ENCODE data around the gene RNLS. TPM values are rescaled to one million over a fixed set of nuclear protein-coding genes. Genes with fewer than 3 reads are reported as not detected.

Gene RNLS
- total RNA-seq, 3 donors from 2014 or later (not counting 1 experiment from before 2014, with no cell fraction given) = 4.0 to 6.8 (median 4.4) TPM

- Mint-ChIP-seq H3K27me3 (ENCODE audit: low read depth in 2 of 2) (no peaks in the 10 kb centered on the region), H3K4me3 (no peak overlapping the region), H3K9me3 (no peaks in the 10 kb centered on the region), H3K27ac (no peak overlapping the region), H3K36me3 (no peaks in the 10 kb centered on the region), H3K4me1 (no peaks in the 10 kb centered on the region)
- DNase-seq = no peak
- Histone ChIP-seq H3K36me3 (ENCODE audit: control insufficient read depth, insufficient read depth, low read length) (no peaks in the 10 kb centered on the region), H3K9me3 (ENCODE audit: control insufficient read depth, insufficient read depth, low read length) (no peaks in the 10 kb centered on the region), H3K27me3 (ENCODE audit: control insufficient read depth, insufficient read depth, low read length) (no peaks in the 10 kb centered on the region), H3K4me1 (ENCODE audit: control insufficient read depth, insufficient read depth, low read length) (no peaks in the 10 kb centered on the region), H3K27ac (ENCODE audit: low read length) (no peak overlapping the region), H3K4me3 (ENCODE audit: low read length) (no peak overlapping the region)
- no peak for TF ChIP-seq CTCF (IDR thresholded peaks at IDR 0.05)
- no peak for ATAC-seq
- intact Hi-C loops (cut with micrococcal nuclease) = no loop called here
- 96% methylated on average over 3 of the region's 3 CpGs for WGBS (ENCODE audit: insufficient coverage)
Measured at GRCh38 chr10:88342733-88343310, 240.3 kb downstream of the RNLS start.

GRCh38 chr10:88337134-88337533 is 246.0 kb downstream of the RNLS start:
- no peak overlapping the region for H3K4me3 Mint-ChIP-seq
- H3K36me3 Mint-ChIP-seq = no peaks in the 10 kb centered on the region
- no peaks in the 10 kb centered on the region for H3K4me1 Mint-ChIP-seq
- ATAC-seq = no peak
- H3K9me3 Mint-ChIP-seq = no peaks in the 10 kb centered on the region
- no peaks in the 10 kb centered on the region for H3K4me1 ChIP-seq (ENCODE audit: control insufficient read depth, insufficient read depth, low read length)
- no peaks in the 10 kb centered on the region for H3K27me3 ChIP-seq (ENCODE audit: control insufficient read depth, insufficient read depth, low read length)
- H3K27ac Mint-ChIP-seq = no peak overlapping the region
- 89% methylated on average over 1 of the region's 1 CpG for WGBS (ENCODE audit: insufficient coverage)
- H3K9me3 ChIP-seq (ENCODE audit: control insufficient read depth, insufficient read depth, low read length) = no peaks in the 10 kb centered on the region
- no peak overlapping the region for H3K4me3 ChIP-seq (ENCODE audit: low read length)
- intact Hi-C loops (cut with micrococcal nuclease) = no loop called here
- no peak for TF ChIP-seq CTCF (IDR thresholded peaks at IDR 0.05)
- DNase-seq = no peak
- H3K36me3 ChIP-seq (ENCODE audit: control insufficient read depth, insufficient read depth, low read length) = no peaks in the 10 kb centered on the region
- no peaks in the 10 kb centered on the region for H3K27me3 Mint-ChIP-seq (ENCODE audit: low read depth in 2 of 2)
- H3K27ac ChIP-seq (ENCODE audit: low read length) = no peak overlapping the region

GRCh38 chr10:88336334-88336733 is 246.8 kb downstream of the RNLS start:
- Histone ChIP-seq H3K36me3 (ENCODE audit: control insufficient read depth, insufficient read depth, low read length) (no peaks in the 10 kb centered on the region), H3K4me3 (ENCODE audit: low read length) (no peak overlapping the region), H3K27ac (ENCODE audit: low read length) (no peak overlapping the region), H3K9me3 (ENCODE audit: control insufficient read depth, insufficient read depth, low read length) (no peaks in the 10 kb centered on the region), H3K4me1 (ENCODE audit: control insufficient read depth, insufficient read depth, low read length) (no peaks in the 10 kb centered on the region), H3K27me3 (ENCODE audit: control insufficient read depth, insufficient read depth, low read length) (no peaks in the 10 kb centered on the region)
- no peaks in the 10 kb centered on the region for H3K27me3 Mint-ChIP-seq (ENCODE audit: low read depth in 2 of 2)
- H3K4me1 Mint-ChIP-seq = no peaks in the 10 kb centered on the region
- no CpG with 5 or more reads among the region's 4 CpGs for WGBS (ENCODE audit: insufficient coverage)
- DNase-seq (no peak), ATAC-seq (no peak)
- H3K27ac Mint-ChIP-seq = no peak overlapping the region
- TF ChIP-seq CTCF (IDR thresholded peaks at IDR 0.05) = no peak
- intact Hi-C loops (cut with micrococcal nuclease) = no loop called here
- H3K4me3 Mint-ChIP-seq = no peak overlapping the region
- H3K9me3 Mint-ChIP-seq = no peaks in the 10 kb centered on the region
- H3K36me3 Mint-ChIP-seq = no peaks in the 10 kb centered on the region

GRCh38 chr10:88333248-88333630 is 249.9 kb downstream of the RNLS start:
- Mint-ChIP-seq H3K27ac (no peak overlapping the region), H3K4me3 (no peak overlapping the region), H3K36me3 (no peaks in the 10 kb centered on the region), H3K9me3 (no peaks in the 10 kb centered on the region), H3K4me1 (no peaks in the 10 kb centered on the region), H3K27me3 (ENCODE audit: low read depth in 2 of 2) (no peaks in the 10 kb centered on the region)
- no peaks in the 10 kb centered on the region for H3K4me1 ChIP-seq (ENCODE audit: control insufficient read depth, insufficient read depth, low read length)
- no peaks in the 10 kb centered on the region for H3K36me3 ChIP-seq (ENCODE audit: control insufficient read depth, insufficient read depth, low read length)
- H3K4me3 ChIP-seq (ENCODE audit: low read length) = no peak overlapping the region
- intact Hi-C loops (cut with micrococcal nuclease) = no loop called here
- no peak overlapping the region for H3K27ac ChIP-seq (ENCODE audit: low read length)
- ATAC-seq (no peak), DNase-seq (no peak)
- WGBS (ENCODE audit: insufficient coverage) = 63% methylated on average over 3 of the region's 3 CpGs
- TF ChIP-seq CTCF (IDR thresholded peaks at IDR 0.05) = no peak
- H3K27me3 ChIP-seq (ENCODE audit: control insufficient read depth, insufficient read depth, low read length) = no peaks in the 10 kb centered on the region
- no peaks in the 10 kb centered on the region for H3K9me3 ChIP-seq (ENCODE audit: control insufficient read depth, insufficient read depth, low read length)
